Measurements from ENCODE around the gene CPT1C.

The CPT1C gene

GRCh38 chr19:49741210-49741844, 50.4 kb downstream of the CPT1C start:
- Histone ChIP-seq H3K9me3 (ENCODE audit: severe bottlenecking) (no peaks in the 10 kb centered on the region), H3K4me3 (ENCODE audit: severe bottlenecking) (no peak overlapping the region), H3K27me3 (ENCODE audit: insufficient read depth, poor library complexity, severe bottlenecking) (no peaks in the 10 kb centered on the region), H3K27ac (ENCODE audit: poor library complexity, severe bottlenecking) (no peak overlapping the region), H3K36me3 (ENCODE audit: low read depth) (no peaks in the 10 kb centered on the region), H3K4me1 (ENCODE audit: insufficient read depth, poor library complexity, severe bottlenecking) (no peaks in the 10 kb centered on the region)
- ATAC-seq (ENCODE audit: low read depth) (no peak), DNase-seq (ENCODE audit: low spot score) (no peak)
- TF ChIP-seq CTCF (IDR thresholded peaks at IDR 0.05; ENCODE audit: poor library complexity, severe bottlenecking) = no peak

- Histone ChIP-seq H3K9me3 (ENCODE audit: severe bottlenecking) (no peaks in the 10 kb centered on the region), H3K36me3 (ENCODE audit: low read depth) (no peaks in the 10 kb centered on the region), H3K4me3 (ENCODE audit: severe bottlenecking) (no peak overlapping the region), H3K27ac (ENCODE audit: poor library complexity, severe bottlenecking) (no peak overlapping the region), H3K27me3 (ENCODE audit: insufficient read depth, poor library complexity, severe bottlenecking) (no peaks in the 10 kb centered on the region), H3K4me1 (ENCODE audit: insufficient read depth, poor library complexity, severe bottlenecking) (no peaks in the 10 kb centered on the region)
- peak; percentile 66 for DNase-seq (ENCODE audit: low spot score)
- ATAC-seq (ENCODE audit: low read depth) = no peak
- no peak for TF ChIP-seq CTCF (IDR thresholded peaks at IDR 0.05; ENCODE audit: poor library complexity, severe bottlenecking)
Measured at GRCh38 chr19:49744946-49745381, 54.0 kb downstream of the CPT1C start.

- DNase-seq (ENCODE audit: low spot score) (peak; percentile 78), ATAC-seq (ENCODE audit: low read depth) (peak; percentile 73)
- no peaks in the 10 kb centered on the region for H3K4me1 ChIP-seq (ENCODE audit: insufficient read depth, poor library complexity, severe bottlenecking)
- no peak for TF ChIP-seq CTCF (IDR thresholded peaks at IDR 0.05; ENCODE audit: poor library complexity, severe bottlenecking)
- no peak overlapping the region for H3K4me3 ChIP-seq (ENCODE audit: severe bottlenecking)
- no peaks in the 10 kb centered on the region for H3K9me3 ChIP-seq (ENCODE audit: severe bottlenecking)
- H3K27me3 ChIP-seq (ENCODE audit: insufficient read depth, poor library complexity, severe bottlenecking) = no peaks in the 10 kb centered on the region
- H3K36me3 ChIP-seq (ENCODE audit: low read depth) = no peaks in the 10 kb centered on the region
- H3K27ac ChIP-seq (ENCODE audit: poor library complexity, severe bottlenecking) = no peak overlapping the region
Measured at GRCh38 chr19:49746206-49746958, 55.5 kb downstream of the CPT1C start.

GRCh38 chr19:49749055-49749716, 58.3 kb downstream of the CPT1C start:
- DNase-seq (ENCODE audit: low spot score) = no peak

More at GRCh38 chr19:49749055-49749716, 58.3 kb downstream of the CPT1C start:
- no peak overlapping the region for H3K27ac ChIP-seq (ENCODE audit: poor library complexity, severe bottlenecking)
- ATAC-seq (ENCODE audit: low read depth) = no peak
- H3K4me1 ChIP-seq (ENCODE audit: insufficient read depth, poor library complexity, severe bottlenecking) = no peaks in the 10 kb centered on the region
- H3K4me3 ChIP-seq (ENCODE audit: severe bottlenecking) = no peak overlapping the region
- no peaks in the 10 kb centered on the region for H3K27me3 ChIP-seq (ENCODE audit: insufficient read depth, poor library complexity, severe bottlenecking)
- no peaks in the 10 kb centered on the region for H3K36me3 ChIP-seq (ENCODE audit: low read depth)
- peaks cover 5% of the 10 kb centered on the region for H3K9me3 ChIP-seq (ENCODE audit: severe bottlenecking)
- TF ChIP-seq CTCF (IDR thresholded peaks at IDR 0.05; ENCODE audit: poor library complexity, severe bottlenecking) = no peak
